Prostate gland (tissue), 2 donors: ENCODE measurements around the gene PHACTR2. TPM values are rescaled to one million over a fixed set of nuclear protein-coding genes. Genes with fewer than 3 reads are reported as not detected.
A peak's percentile ranks its signal among the peaks of the same experiment; 100 is the strongest.

Experiments used
- DNase-seq: peaks from one replicate; pipeline ENCODE4 v3.0.0-alpha.2; 2019; ENCODE audit warnings: low spot score
- H3K27ac ChIP-seq, 2 donors: fragments of 200-600 bp; sonication (generic); 2 replicates each; pipeline ENCODE4 v1.5.1; 2017 to 2019
- H3K27me3 ChIP-seq: fragments of 200-600 bp; sonication (generic); replicated peaks from 2 replicates; pipeline ENCODE4 v1.5.1; 2019; ENCODE audit not compliant: insufficient read depth
- H3K36me3 ChIP-seq, 2 donors: fragments of 200-600 bp; sonication (generic); 1 replicate in 1 of 2; 2 replicates in 1 of 2; pipeline versions ENCODE4 v1.5.1 to v1.8.1; 2017 to 2019
- H3K4me1 ChIP-seq: fragments of 200-600 bp; sonication (generic); replicated peaks from 2 replicates; pipeline ENCODE4 v1.5.1; 2019
- H3K4me3 ChIP-seq, 2 donors: fragments of 200-600 bp; sonication (generic); 2 replicates each; pipeline ENCODE4 v1.5.1; 2017 to 2019
- H3K9me3 ChIP-seq: fragments of 200-600 bp; sonication (generic); 2 replicates; pipeline ENCODE4 v1.5.1; 2017
- POLR2A ChIP-seq: fragments of 450-650 bp; IDR thresholded peaks from one replicate; pipeline ENCODE4 v1.6.1; 2016; ENCODE audit warnings: antibody characterized with exemption, mild to moderate bottlenecking
- POLR2AphosphoS5 ChIP-seq: sonication (generic); formaldehyde crosslinking; IDR thresholded peaks from one replicate; pipeline ENCODE4 v1.6.1; 2017; ENCODE audit warnings: antibody characterized with exemption
- WGBS: methylation state at CpG from one replicate; pipeline ENCODE4 v1.1.5; 2018; 5-methylcytosine and 5-hydroxymethylcytosine counted together
- intact Hi-C: fragments of 100-400 bp; cut with DNase I; formaldehyde crosslinking; loops from one replicate; pipeline ENCODE4 v1.14.2; 2022
- small RNA-seq, 2 donors: library from RNA; depleted of rRNA; stranded (forward); fragments of <200 nt; gene quantifications; one replicate each; pipeline ENCODE3, GENCODE V24; 2016
- total RNA-seq, 2 donors: library from RNA; depleted of rRNA; stranded (reverse); fragments of >200 nt; gene quantifications; one replicate each; pipeline ENCODE4 v1.1.0, GENCODE V29; 2016
- TF ChIP-seq, protein P1 (sequence below), 4 experiments: fragments of 200-600 bp in 2 of 4; fragments of 450-650 bp in 2 of 4; sonication (generic) in 2 of 4; IDR thresholded peaks; 1 replicate in 3 of 4; 2 replicates in 1 of 4; pipeline ENCODE4 v1.5.1; 2016 to 2019; ENCODE audit warnings: antibody characterized with exemption in 4 of 4, mild to moderate bottlenecking in 2 of 4, moderate library complexity in 2 of 4

The PHACTR2 gene
- total RNA-seq, 2 donors from 2014 or later = 41.4 to 108 TPM

DNA sequence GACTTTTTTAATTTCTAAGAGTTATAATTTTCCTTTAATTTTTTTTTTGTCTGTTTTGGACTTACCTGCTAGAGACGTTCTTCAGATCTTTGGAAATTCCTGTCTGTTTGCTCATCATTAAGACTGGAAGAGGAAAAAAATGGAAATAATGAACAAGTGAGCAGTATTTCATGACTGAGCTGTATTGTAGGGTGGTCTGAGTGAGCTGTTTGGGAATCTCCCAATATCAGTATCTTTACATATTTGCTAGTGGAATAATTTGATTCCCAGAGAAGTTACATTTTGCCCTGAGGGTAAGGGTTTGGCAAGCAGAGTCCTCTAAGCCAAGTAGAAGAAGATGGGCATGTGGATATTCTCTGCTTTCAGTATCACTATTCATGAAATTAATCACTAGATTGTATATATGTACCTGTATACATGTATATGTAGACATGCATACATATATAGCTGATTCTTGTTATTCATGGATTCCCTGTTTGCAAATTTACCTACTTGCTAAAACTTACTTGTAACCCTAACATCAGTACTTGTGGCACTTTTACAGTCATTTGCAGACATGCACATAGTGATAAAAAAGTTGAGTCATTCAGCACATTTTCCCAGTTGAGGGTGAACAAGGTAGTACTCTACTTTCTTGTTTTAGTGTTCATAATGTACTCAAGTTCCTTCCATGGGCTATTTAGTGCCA lies 200.0 kb downstream of the PHACTR2 start:
- 89% methylated on average over 1 of the region's 1 CpG for WGBS

DNA sequence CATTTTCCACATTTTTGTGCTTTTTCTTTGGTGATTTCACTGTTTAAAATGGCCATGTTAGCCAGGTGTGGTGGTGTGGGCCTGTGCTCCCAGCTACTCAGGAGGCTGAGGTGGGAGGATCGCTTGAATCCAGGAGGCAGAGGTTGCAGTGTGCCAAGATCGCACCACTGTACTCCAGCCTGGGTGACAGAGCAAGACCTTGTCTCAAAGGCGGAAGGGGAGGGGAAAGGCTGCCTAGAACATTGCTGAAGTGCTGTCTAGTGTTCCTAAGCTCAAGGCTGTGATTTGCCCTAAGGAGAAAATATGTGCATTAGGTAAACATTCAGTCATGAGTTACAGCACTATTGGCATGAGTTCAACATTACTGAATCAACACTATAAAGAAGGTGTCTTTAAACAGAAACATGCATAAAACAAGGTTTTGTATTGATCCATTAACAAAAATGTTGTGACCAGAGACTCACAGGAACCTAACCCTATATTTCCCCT lies 200.6 kb downstream of the PHACTR2 start:
- Histone ChIP-seq H3K4me1 (no peaks in the 10 kb centered on the region), H3K36me3 (no peaks in the 10 kb centered on the region), H3K4me3 (no peak overlapping the region), H3K27me3 (no peaks in the 10 kb centered on the region), H3K27ac (no peak overlapping the region), H3K9me3 (no peaks in the 10 kb centered on the region)
- TF ChIP-seq POLR2AphosphoS5 (no peak), POLR2A (no peak)
- TF ChIP-seq, protein P1, sequence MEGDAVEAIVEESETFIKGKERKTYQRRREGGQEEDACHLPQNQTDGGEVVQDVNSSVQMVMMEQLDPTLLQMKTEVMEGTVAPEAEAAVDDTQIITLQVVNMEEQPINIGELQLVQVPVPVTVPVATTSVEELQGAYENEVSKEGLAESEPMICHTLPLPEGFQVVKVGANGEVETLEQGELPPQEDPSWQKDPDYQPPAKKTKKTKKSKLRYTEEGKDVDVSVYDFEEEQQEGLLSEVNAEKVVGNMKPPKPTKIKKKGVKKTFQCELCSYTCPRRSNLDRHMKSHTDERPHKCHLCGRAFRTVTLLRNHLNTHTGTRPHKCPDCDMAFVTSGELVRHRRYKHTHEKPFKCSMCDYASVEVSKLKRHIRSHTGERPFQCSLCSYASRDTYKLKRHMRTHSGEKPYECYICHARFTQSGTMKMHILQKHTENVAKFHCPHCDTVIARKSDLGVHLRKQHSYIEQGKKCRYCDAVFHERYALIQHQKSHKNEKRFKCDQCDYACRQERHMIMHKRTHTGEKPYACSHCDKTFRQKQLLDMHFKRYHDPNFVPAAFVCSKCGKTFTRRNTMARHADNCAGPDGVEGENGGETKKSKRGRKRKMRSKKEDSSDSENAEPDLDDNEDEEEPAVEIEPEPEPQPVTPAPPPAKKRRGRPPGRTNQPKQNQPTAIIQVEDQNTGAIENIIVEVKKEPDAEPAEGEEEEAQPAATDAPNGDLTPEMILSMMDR (IDR thresholded peaks at IDR 0.05) = no peak
- intact Hi-C loops = no loop called here
- WGBS = 87% methylated on average over 3 of the region's 3 CpGs
- DNase-seq = no peak

More for the DNA sequence above, 200.0 kb downstream of the PHACTR2 start:
- H3K4me1 ChIP-seq = no peaks in the 10 kb centered on the region
- no peaks in the 10 kb centered on the region for H3K9me3 ChIP-seq
- no peak for DNase-seq
- no peaks in the 10 kb centered on the region for H3K36me3 ChIP-seq
- H3K27me3 ChIP-seq = no peaks in the 10 kb centered on the region
- intact Hi-C loops = no loop called here
- no peak for TF ChIP-seq POLR2A
- TF ChIP-seq, protein P1 (IDR thresholded peaks at IDR 0.05) = no peak
- TF ChIP-seq POLR2AphosphoS5 = no peak
- H3K4me3 ChIP-seq = no peak overlapping the region
- no peak overlapping the region for H3K27ac ChIP-seq

DNA sequence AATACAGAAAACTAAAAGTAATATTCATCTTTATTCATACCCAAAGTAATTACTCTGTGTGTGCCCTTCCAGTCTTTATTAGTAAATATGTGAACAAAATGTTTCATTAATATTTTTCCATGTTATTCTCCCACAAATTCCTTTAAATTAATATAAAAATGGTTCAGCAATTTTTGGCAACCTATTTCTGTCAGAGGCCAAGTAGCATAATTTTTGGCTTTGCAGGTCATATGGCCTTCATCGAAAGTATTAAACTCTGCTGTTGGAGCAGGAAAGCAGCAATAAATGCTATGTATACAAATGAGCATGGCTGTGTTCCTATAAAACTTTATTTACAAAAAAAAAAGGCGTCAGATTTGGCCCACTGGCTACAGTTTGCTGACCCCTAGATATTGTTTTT lies 202.6 kb downstream of the PHACTR2 start:
- no peak for DNase-seq
- no peaks in the 10 kb centered on the region for H3K36me3 ChIP-seq
- TF ChIP-seq POLR2A (no peak), POLR2AphosphoS5 (peak; percentile 6)
- TF ChIP-seq, protein P1 (IDR thresholded peaks at IDR 0.05) = no peak
- intact Hi-C loops = no loop called here
- no peak overlapping the region for H3K4me3 ChIP-seq
- 41% methylated on average over 2 of the region's 2 CpGs for WGBS
- H3K27ac ChIP-seq = no peak overlapping the region
- H3K4me1 ChIP-seq = no peaks in the 10 kb centered on the region
- H3K9me3 ChIP-seq = no peaks in the 10 kb centered on the region
- no peaks in the 10 kb centered on the region for H3K27me3 ChIP-seq

Small RNAs within 50 kb of the gene (small RNA-seq; reads per million reads assigned to genes)
- 0 reads per million in 2 donors for gene ZC2HC1B

Other genes with a start within 250 kb of the PHACTR2 start
- 1 to 10 TPM; 3.2 to 4.2 TPM for gene ADAT2, start 227.3 kb upstream of the PHACTR2 start, total RNA-seq
- 10 to 100 TPM; 16.0 to 23.7 TPM for gene PEX3, start 227.2 kb upstream of the PHACTR2 start, total RNA-seq
- gene FUCA2, start 166.2 kb upstream of the PHACTR2 start, total RNA-seq = 10 to 100 TPM; 32.5 to 32.7 TPM
- gene LTV1, start 165.4 kb downstream of the PHACTR2 start, total RNA-seq = 10 to 100 TPM in 1 of 2 donors, 1 to 10 TPM in 1; 7.8 to 14.4 TPM
- 1 to 10 TPM in 1 of 2 donors, not detected in 1; 2.0 TPM for gene ZC2HC1B, start 186.5 kb downstream of the PHACTR2 start, total RNA-seq